Measurements from ENCODE around the gene GRK5.

The GRK5 gene

GRCh38 chr10:119407254-119407777 lies 199.9 kb downstream of the GRK5 start:
- TF ChIP-seq CTCF (IDR thresholded peaks at IDR 0.05) (no peak), ZFX (IDR thresholded peaks at IDR 0.05; ENCODE audit: borderline replicate concordance) (no peak)
- H3K27ac ChIP-seq = no peak overlapping the region

GRCh38 chr10:119408072-119408471 lies 200.7 kb downstream of the GRK5 start:
- no peak for TF ChIP-seq CTCF (IDR thresholded peaks at IDR 0.05)
- no peak for TF ChIP-seq ZFX (IDR thresholded peaks at IDR 0.05; ENCODE audit: borderline replicate concordance)
- H3K27ac ChIP-seq = no peak overlapping the region

GRCh38 chr10:119408969-119409371 lies 201.6 kb downstream of the GRK5 start:
- no peak for TF ChIP-seq CTCF (IDR thresholded peaks at IDR 0.05)
- no peak for TF ChIP-seq ZFX (IDR thresholded peaks at IDR 0.05; ENCODE audit: borderline replicate concordance)
- H3K27ac ChIP-seq = no peak overlapping the region

GRCh38 chr10:119409385-119409784 lies 202.0 kb downstream of the GRK5 start:
- H3K27ac ChIP-seq = no peak overlapping the region
- TF ChIP-seq CTCF (IDR thresholded peaks at IDR 0.05) = no peak
- no peak for TF ChIP-seq ZFX (IDR thresholded peaks at IDR 0.05; ENCODE audit: borderline replicate concordance)

GRCh38 chr10:119409906-119410305 lies 202.5 kb downstream of the GRK5 start:
- no peak overlapping the region for H3K27ac ChIP-seq
- TF ChIP-seq ZFX (IDR thresholded peaks at IDR 0.05; ENCODE audit: borderline replicate concordance) (no peak), CTCF (IDR thresholded peaks at IDR 0.05) (no peak)

- H3K27ac ChIP-seq = no peak overlapping the region
- TF ChIP-seq ZFX (IDR thresholded peaks at IDR 0.05; ENCODE audit: borderline replicate concordance) (no peak), CTCF (IDR thresholded peaks at IDR 0.05) (no peak)
Measured at GRCh38 chr10:119410361-119411116, 203.2 kb downstream of the GRK5 start.
